GM21367 (cell line): Measurements from ENCODE around the gene KIRREL3.

Source experiments
- ATAC-seq: cut with Tn5 transposase; IDR thresholded peaks from one replicate; pipeline ENCODE4 v1.9.1; 2021; ENCODE audit not compliant: unreplicated experiment

Gene KIRREL3

GRCh38 chr11:126834149-126834548, 166.4 kb downstream of the KIRREL3 start:
- no peak for ATAC-seq

GRCh38 chr11:126833065-126833464, 167.5 kb downstream of the KIRREL3 start:
- no peak for ATAC-seq

GRCh38 chr11:126832387-126832786, 168.2 kb downstream of the KIRREL3 start:
- no peak for ATAC-seq

GRCh38 chr11:126830216-126830806, 170.3 kb downstream of the KIRREL3 start:
- no peak for ATAC-seq

GRCh38 chr11:126829716-126830115, 170.9 kb downstream of the KIRREL3 start:
- no peak for ATAC-seq

- ATAC-seq = no peak
Observed at GRCh38 chr11:126824035-126824607, 176.4 kb downstream of the KIRREL3 start.

- ATAC-seq = no peak
Observed at GRCh38 chr11:126823274-126823673, 177.3 kb downstream of the KIRREL3 start.

GRCh38 chr11:126821827-126822226, 178.7 kb downstream of the KIRREL3 start:
- ATAC-seq = no peak

- no peak for ATAC-seq
Observed at GRCh38 chr11:126819194-126819593, 181.4 kb downstream of the KIRREL3 start.

- ATAC-seq = no peak
Observed at GRCh38 chr11:126817523-126818450, 182.8 kb downstream of the KIRREL3 start.

GRCh38 chr11:126817096-126817495, 183.5 kb downstream of the KIRREL3 start:
- ATAC-seq = no peak

GRCh38 chr11:126816645-126817044, 183.9 kb downstream of the KIRREL3 start:
- no peak for ATAC-seq

- ATAC-seq = no peak
Observed at GRCh38 chr11:126815111-126815510, 185.5 kb downstream of the KIRREL3 start.

GRCh38 chr11:126810776-126811175, 189.8 kb downstream of the KIRREL3 start:
- no peak for ATAC-seq

- no peak for ATAC-seq
Observed at GRCh38 chr11:126809514-126810289, 190.9 kb downstream of the KIRREL3 start.

- ATAC-seq = no peak
Observed at GRCh38 chr11:126808836-126809235, 191.7 kb downstream of the KIRREL3 start.

- no peak for ATAC-seq
Observed at GRCh38 chr11:126808296-126808695, 192.3 kb downstream of the KIRREL3 start.

GRCh38 chr11:126805870-126806269, 194.7 kb downstream of the KIRREL3 start:
- ATAC-seq = no peak

GRCh38 chr11:126804363-126804762, 196.2 kb downstream of the KIRREL3 start:
- no peak for ATAC-seq

- ATAC-seq = no peak
Observed at GRCh38 chr11:126800009-126800408, 200.6 kb downstream of the KIRREL3 start.

- ATAC-seq = no peak
Observed at GRCh38 chr11:126797457-126798169, 203.0 kb downstream of the KIRREL3 start.
